Medulla oblongata (tissue), 1 donor: ENCODE measurements around the gene HABP4.

ENCODE experiments used
- DNase-seq: peaks from one replicate; pipeline ENCODE4 v3.0.0-alpha.2; 2015; ENCODE audit errors: extremely low spot score

Gene HABP4

GRCh38 chr9:96449845-96450612, at the start of gene HABP4:
TSS of gene HABP4 (plus strand) at chr9:96450169. CDS start at chr9:96450280, 111 bp downstream.
- peak; percentile 98 for DNase-seq

- DNase-seq = no peak
Observed at GRCh38 chr9:96408409-96409280, 41.3 kb upstream of the HABP4 start.

GRCh38 chr9:96411129-96411838, 38.7 kb upstream of the HABP4 start:
- DNase-seq = no peak

- no peak for DNase-seq
Observed at GRCh38 chr9:96412174-96412913, 37.6 kb upstream of the HABP4 start.

GRCh38 chr9:96413302-96414221, 36.4 kb upstream of the HABP4 start:
- peak; percentile 87 for DNase-seq

GRCh38 chr9:96417051-96417586, 32.9 kb upstream of the HABP4 start:
- peak; percentile 88 for DNase-seq

- peak; percentile 31 for DNase-seq
Observed at GRCh38 chr9:96417661-96418082, 32.3 kb upstream of the HABP4 start.

- DNase-seq = peak; percentile 98
Observed at GRCh38 chr9:96418083-96418919, 31.7 kb upstream of the HABP4 start, which contains the start of gene ZNF367. TSS of gene ZNF367 (minus strand) at chr9:96418370. CDS start at chr9:96418032, 338 bp downstream.

- DNase-seq = peak; percentile 64
Observed at GRCh38 chr9:96418920-96419690, 30.9 kb upstream of the HABP4 start.

GRCh38 chr9:96419691-96419969, 30.3 kb upstream of the HABP4 start:
- DNase-seq = peak; percentile 23

- peak; percentile 24 for DNase-seq
Observed at GRCh38 chr9:96420468-96421219, 29.3 kb upstream of the HABP4 start.

GRCh38 chr9:96423322-96423984, 26.5 kb upstream of the HABP4 start:
- DNase-seq = no peak

GRCh38 chr9:96423985-96424336, 26.0 kb upstream of the HABP4 start:
- DNase-seq = no peak

- DNase-seq = no peak
Observed at GRCh38 chr9:96425500-96426169, 24.3 kb upstream of the HABP4 start.

- DNase-seq = no peak
Observed at GRCh38 chr9:96429732-96430131, 20.2 kb upstream of the HABP4 start.

GRCh38 chr9:96430377-96430776, 19.6 kb upstream of the HABP4 start:
- DNase-seq = no peak

- no peak for DNase-seq
Observed at GRCh38 chr9:96435345-96435744, 14.6 kb upstream of the HABP4 start.
